ENCODE data around the gene RAD23B.

Gene RAD23B

DNA sequence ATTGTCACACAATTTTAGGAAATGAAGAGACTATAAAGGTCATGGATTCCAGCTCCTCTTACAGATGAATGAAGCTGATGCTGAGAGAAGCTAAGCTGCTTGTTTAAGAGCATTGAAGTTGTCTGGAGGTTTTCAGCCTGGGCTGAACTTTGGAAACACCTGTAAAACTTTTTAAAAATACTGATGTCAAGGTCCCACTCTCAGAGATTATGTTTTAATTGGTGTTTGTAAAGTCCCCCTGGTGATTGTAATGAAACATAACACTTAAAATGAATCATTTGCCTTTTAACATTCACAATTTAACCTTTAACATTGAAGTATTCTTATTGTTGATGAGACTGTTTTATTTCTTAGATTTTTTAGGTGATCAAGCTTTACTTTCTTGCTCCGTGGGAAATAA lies 16.4 kb downstream of the RAD23B start:
- Mint-ChIP-seq H3K4me3 (no peak overlapping the region), H3K36me3 (peaks cover 6% of the 10 kb centered on the region), H3K27me3 (no peaks in the 10 kb centered on the region), H3K27ac (peak overlapping the region; percentile 35), H3K9me3 (no peaks in the 10 kb centered on the region), H3K4me1 (peaks cover 57% of the 10 kb centered on the region)

DNA sequence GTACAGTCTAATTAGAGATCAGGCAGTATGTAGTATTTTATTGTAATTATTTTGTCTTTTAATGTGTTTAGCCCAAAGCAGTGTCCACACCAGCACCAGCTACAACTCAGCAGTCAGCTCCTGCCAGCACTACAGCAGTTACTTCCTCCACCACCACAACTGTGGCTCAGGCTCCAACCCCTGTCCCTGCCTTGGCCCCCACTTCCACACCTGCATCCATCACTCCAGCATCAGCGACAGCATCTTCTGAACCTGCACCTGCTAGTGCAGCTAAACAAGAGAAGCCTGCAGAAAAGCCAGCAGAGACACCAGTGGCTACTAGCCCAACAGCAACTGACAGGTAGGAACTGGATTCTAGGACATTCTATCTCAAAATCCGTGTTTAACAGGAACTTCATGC lies 23.2 kb downstream of the RAD23B start:
- Mint-ChIP-seq H3K4me1 (peaks cover 47% of the 10 kb centered on the region), H3K9me3 (no peaks in the 10 kb centered on the region), H3K4me3 (no peak overlapping the region), H3K27me3 (no peaks in the 10 kb centered on the region), H3K27ac (no peak overlapping the region), H3K36me3 (peaks cover 21% of the 10 kb centered on the region)

DNA sequence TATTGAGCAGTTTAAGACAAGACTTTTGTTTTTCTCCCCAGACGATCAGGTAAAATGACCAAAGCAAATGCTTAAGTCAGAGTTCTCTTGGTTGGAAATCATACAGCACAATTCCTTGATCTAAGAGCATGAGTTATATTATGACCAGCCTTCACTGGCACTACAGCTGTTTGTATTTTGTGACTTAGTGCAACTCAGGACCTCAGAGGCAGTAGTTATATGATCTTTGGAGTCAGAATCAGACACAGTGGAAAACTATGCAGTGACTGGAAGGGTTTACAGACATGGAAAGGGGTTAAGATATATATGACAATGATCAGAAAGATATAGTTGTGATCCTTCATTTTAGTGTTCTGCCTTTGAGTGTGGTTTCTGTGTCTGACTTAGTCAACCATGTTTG lies 24.3 kb downstream of the RAD23B start:
- H3K9me3 Mint-ChIP-seq = no peaks in the 10 kb centered on the region
- H3K36me3 Mint-ChIP-seq = peaks cover 24% of the 10 kb centered on the region
- H3K27me3 Mint-ChIP-seq = no peaks in the 10 kb centered on the region
- H3K4me3 Mint-ChIP-seq = no peak overlapping the region
- no peak overlapping the region for H3K27ac Mint-ChIP-seq
- H3K4me1 Mint-ChIP-seq = peaks cover 52% of the 10 kb centered on the region

DNA sequence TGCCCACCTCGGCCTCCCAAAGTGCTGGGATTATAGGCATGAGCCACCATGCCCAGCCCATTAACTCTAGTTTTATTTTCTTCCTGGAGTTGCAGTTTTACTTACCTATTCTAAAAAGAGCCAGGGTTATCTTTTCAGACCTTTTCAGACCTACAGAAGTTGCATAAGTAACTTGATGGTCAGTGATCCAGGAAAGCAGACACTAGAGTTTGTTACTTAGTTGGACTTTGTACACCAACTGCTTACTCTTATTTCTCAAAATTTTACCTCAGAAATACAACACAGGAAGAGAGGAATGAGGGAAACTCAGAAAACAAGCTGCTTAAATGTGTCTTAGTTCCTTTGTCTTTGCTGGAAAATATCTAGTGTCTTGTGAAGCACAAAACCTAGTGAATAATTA lies 25.4 kb downstream of the RAD23B start:
- Mint-ChIP-seq H3K4me1 (peaks cover 64% of the 10 kb centered on the region), H3K36me3 (peaks cover 31% of the 10 kb centered on the region), H3K27me3 (no peaks in the 10 kb centered on the region), H3K9me3 (no peaks in the 10 kb centered on the region), H3K27ac (no peak overlapping the region), H3K4me3 (no peak overlapping the region)

DNA sequence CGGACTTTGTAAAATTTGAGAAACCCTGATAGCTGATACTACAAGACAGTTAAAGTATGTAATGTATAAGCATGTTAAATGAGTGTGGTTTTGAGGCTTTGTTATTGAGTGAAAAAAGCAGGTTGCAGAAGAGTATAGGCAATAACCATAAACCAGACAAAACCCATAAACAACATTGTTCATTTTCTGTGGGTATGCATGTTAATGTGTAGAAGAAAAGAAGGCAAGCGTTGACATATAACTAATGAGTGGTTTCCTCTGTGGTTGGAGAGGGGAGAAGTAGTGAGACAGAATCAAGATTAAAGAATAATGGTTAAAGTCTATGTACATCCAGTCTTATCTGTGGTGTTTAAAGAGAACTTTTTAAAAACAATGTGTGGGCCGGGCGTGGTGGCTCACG lies 26.2 kb downstream of the RAD23B start:
- Mint-ChIP-seq H3K27ac (peak overlapping the region; percentile 19), H3K9me3 (no peaks in the 10 kb centered on the region), H3K27me3 (no peaks in the 10 kb centered on the region), H3K4me1 (peaks cover 67% of the 10 kb centered on the region), H3K4me3 (peak overlapping the region; percentile 24), H3K36me3 (peaks cover 33% of the 10 kb centered on the region)

DNA sequence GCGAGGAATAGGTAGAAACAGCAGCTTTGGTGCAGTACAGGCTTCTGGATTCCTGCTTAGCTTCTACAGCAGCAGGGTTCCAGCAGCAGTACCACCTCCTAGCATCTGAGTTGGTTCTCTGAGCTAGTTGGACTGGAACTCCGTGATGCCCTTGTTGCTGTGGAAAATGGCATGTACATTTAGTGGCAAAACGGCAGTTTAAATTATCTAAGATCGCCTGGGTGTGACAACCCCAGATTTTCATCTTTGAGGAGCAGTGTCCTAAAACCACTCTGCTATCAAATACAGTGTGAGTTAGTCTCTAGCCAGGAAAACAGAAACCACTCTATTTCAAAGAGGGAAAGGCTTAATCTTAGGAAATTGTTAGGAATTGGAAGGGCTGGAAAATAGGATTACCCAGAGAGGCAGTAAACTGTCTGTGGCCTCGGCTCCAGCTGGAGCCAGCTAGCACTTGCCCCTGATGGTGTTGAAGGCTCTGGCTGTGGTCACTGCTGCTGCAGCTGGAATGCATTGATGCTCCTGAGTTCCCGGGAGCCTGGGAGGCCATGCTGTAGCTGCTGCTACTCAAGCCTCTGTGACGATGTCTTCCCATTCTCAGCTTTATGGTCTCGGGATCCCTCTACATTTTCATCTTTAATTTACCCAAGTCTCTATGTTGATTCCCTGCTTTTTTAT lies 29.4 kb downstream of the RAD23B start:
- Mint-ChIP-seq H3K9me3 (no peaks in the 10 kb centered on the region), H3K27me3 (no peaks in the 10 kb centered on the region), H3K4me3 (no peak overlapping the region), H3K4me1 (peaks cover 78% of the 10 kb centered on the region), H3K36me3 (peaks cover 40% of the 10 kb centered on the region), H3K27ac (no peak overlapping the region)

DNA sequence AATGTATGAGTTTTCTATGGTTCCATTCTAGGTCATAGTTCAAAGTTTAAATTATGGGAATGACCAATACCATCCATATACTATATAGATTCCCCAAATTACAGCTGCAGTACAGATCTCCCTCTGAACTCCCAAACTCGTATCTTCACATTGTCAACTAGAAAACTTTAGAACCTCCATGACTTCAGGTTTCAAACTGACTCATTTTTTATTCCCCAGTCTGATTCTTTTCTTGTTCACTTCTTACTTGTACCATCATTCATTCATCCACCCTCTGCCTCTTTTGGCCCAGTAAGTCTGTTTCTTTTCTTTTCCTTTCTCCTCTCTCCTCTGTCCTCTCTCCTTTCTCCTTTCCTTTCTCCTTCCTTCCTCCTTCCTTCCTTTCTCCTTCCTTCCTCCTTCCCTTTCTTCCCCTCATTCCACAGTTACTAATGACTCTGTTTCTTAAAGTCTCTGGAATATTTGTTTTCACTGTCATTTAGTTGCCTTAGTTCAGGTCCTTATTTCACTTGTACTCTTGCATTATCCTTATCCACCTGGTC lies 30.5 kb downstream of the RAD23B start:
- no peaks in the 10 kb centered on the region for H3K9me3 Mint-ChIP-seq
- H3K4me3 Mint-ChIP-seq = no peak overlapping the region
- peak overlapping the region; percentile 14 for H3K27ac Mint-ChIP-seq
- no peaks in the 10 kb centered on the region for H3K27me3 Mint-ChIP-seq
- peaks cover 42% of the 10 kb centered on the region for H3K36me3 Mint-ChIP-seq
- peaks cover 79% of the 10 kb centered on the region for H3K4me1 Mint-ChIP-seq

DNA sequence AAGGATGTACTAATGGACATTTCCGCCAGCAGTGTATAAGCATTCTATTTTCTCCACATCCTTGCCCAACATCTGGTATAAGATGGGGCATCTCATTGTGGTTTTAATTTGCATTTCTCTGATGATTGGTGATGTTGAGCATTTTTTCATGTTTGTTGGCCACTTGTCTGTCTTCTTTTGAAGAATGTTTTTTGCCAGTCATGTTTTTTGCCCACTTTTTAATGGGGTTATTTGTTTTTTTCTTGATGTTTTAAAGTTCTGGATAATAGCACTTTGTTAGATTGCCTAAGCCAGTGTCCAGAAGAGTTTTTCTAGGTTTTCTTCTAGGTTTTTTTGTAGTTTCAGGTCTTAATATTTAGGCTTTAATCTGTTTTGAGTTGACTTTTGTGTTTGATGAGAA lies 31.7 kb downstream of the RAD23B start:
- peaks cover 38% of the 10 kb centered on the region for H3K36me3 Mint-ChIP-seq
- no peaks in the 10 kb centered on the region for H3K27me3 Mint-ChIP-seq
- peak overlapping the region; percentile 57 for H3K27ac Mint-ChIP-seq
- peaks cover 69% of the 10 kb centered on the region for H3K4me1 Mint-ChIP-seq
- no peaks in the 10 kb centered on the region for H3K9me3 Mint-ChIP-seq
- no peak overlapping the region for H3K4me3 Mint-ChIP-seq

DNA sequence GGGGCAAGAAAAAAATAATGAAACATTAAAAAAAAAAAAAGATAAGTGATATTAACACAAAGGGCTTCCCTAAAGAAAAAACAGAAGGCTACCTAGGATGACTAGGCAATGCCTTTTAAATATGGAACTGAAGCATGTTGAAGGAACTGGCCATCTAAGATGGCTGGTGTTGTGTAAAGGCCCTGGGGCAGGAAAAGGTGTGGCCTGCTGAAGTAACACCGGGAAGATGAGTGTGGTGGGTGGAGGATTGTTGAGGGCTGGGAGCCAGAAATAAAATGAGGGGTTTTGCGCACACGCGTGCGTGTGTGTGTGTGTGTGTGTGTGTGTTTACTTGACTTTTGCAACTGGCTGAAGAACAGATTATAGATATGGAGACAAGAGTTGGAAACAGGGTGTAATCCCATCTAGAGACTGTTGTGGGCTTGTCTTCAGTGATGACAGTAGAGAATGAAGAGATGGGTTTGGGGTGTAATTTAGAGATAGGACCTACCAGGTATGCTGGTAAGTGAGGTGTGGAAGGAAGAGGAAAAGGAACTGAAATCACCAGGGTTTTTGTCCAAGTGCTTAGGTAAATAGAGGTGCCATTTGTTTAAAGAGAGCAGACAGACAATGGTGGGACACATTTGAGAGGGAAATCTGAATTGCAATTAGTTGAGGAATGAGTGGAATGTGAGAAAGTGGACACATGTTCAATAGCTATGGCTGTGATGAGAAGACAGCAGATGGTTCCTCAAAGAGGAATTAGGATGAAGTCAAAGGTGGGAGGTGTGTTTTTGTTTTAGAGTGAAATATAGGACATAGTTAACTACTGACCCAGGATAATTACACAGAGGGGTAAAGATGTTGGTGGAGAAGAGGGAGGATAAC lies 33.9 kb downstream of the RAD23B start:
- H3K27ac Mint-ChIP-seq = peak overlapping the region; percentile 80
- peaks cover 36% of the 10 kb centered on the region for H3K36me3 Mint-ChIP-seq
- H3K4me1 Mint-ChIP-seq = peaks cover 66% of the 10 kb centered on the region
- H3K4me3 Mint-ChIP-seq = no peak overlapping the region
- no peaks in the 10 kb centered on the region for H3K9me3 Mint-ChIP-seq
- H3K27me3 Mint-ChIP-seq = no peaks in the 10 kb centered on the region

DNA sequence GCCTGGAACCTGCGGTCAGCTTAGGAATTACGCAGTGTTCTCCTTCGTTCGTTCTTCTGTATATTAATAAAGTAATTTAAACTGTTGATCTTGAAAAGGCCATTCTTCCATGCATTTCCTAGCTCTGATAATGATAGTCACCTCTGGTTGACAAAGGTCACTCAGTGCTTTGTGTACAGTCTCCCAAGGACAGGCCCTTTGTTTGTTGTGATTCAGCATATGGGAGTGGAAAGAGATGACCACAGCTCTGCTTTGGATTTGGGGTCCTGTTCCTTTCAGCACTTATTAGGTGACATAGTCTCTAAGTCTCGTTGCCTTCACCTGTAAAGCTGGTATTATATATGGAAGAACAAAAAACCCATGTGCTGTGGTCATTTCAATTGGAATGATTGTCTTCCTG lies 39.6 kb downstream of the RAD23B start:
- Mint-ChIP-seq H3K4me3 (no peak overlapping the region), H3K27me3 (no peaks in the 10 kb centered on the region), H3K36me3 (peaks cover 41% of the 10 kb centered on the region), H3K4me1 (peaks cover 41% of the 10 kb centered on the region), H3K9me3 (no peaks in the 10 kb centered on the region), H3K27ac (no peak overlapping the region)

DNA sequence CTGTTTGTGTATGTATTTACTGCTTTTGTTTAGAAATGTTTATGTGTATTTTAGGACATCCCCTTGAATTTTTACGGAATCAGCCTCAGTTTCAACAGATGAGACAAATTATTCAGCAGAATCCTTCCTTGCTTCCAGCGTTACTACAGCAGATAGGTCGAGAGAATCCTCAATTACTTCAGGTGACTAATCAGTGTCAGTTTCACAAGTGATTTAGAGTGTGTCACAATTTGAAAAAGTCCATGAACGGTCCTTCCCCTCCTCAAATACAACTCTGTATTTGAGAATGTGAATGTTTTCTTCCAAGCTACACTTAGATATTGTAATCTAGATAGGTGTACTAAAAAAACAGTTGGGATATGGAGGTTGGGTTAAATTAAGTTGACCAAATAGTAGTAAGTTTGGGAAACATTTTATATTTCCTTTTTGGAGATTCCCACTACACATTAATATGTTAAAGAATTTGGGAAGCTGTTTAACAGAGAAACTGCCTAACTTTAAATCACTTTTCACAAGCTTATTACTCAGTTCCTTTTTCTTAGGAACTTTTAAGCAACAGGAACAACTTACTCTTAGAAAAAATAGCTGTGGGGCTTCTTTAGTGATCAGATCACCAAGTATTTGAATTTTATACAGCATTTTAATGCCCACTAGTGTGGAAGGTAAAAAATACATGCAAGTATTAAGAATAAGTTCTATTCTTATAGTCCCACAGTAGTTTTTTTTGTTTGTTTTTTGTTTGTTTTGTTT lies 40.9 kb downstream of the RAD23B start:
- H3K36me3 Mint-ChIP-seq = peaks cover 41% of the 10 kb centered on the region

DNA sequence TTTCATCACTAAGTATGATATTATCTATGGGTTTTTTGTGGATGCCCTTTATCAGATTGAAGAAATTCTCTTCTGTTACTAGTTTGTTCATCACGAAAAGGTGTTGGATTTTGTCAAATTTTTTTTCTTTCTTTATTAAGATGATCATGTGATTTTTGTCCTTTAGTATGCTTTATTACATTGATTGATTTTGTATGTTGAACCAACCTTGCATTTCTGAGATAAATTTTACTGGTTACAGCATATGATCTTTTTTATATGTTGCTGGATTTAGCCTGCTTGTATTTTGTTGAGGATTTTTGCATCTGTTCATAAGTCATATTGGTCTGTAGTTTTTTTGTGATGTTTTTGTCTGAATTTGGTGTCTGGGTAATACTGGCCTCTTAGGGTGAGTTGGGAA lies 42.8 kb downstream of the RAD23B start:
- Mint-ChIP-seq H3K27ac (no peak overlapping the region), H3K36me3 (peaks cover 42% of the 10 kb centered on the region), H3K4me1 (peaks cover 28% of the 10 kb centered on the region), H3K4me3 (no peak overlapping the region), H3K9me3 (no peaks in the 10 kb centered on the region), H3K27me3 (no peaks in the 10 kb centered on the region)

More for the DNA sequence above, 40.9 kb downstream of the RAD23B start:
- H3K4me3 Mint-ChIP-seq = no peak overlapping the region
- no peaks in the 10 kb centered on the region for H3K9me3 Mint-ChIP-seq
- no peak overlapping the region for H3K27ac Mint-ChIP-seq
- H3K27me3 Mint-ChIP-seq = no peaks in the 10 kb centered on the region
- peaks cover 32% of the 10 kb centered on the region for H3K4me1 Mint-ChIP-seq

DNA sequence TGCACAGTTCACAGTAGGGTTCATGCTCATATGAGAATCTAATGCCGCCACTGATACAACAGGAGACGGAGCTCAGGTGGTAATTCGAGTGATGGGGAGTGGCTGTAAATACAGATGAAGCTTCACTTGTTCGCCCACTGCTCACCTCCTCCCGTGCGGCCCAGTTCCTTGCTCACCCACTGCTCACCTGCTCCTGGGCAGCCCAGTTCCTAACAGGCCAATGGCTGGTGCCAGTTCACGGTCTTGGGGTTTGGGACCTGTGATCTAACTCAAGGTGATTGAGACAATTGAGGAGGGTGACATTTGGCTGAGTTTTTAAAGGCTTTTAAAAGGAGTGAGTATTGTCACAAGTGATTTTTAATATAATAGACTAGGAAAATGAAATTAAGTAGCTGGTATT lies 45.4 kb downstream of the RAD23B start:
- Mint-ChIP-seq H3K4me3 (no peak overlapping the region), H3K9me3 (no peaks in the 10 kb centered on the region), H3K4me1 (peaks cover 25% of the 10 kb centered on the region), H3K36me3 (peaks cover 51% of the 10 kb centered on the region), H3K27ac (peak overlapping the region; percentile 30), H3K27me3 (no peaks in the 10 kb centered on the region)

DNA sequence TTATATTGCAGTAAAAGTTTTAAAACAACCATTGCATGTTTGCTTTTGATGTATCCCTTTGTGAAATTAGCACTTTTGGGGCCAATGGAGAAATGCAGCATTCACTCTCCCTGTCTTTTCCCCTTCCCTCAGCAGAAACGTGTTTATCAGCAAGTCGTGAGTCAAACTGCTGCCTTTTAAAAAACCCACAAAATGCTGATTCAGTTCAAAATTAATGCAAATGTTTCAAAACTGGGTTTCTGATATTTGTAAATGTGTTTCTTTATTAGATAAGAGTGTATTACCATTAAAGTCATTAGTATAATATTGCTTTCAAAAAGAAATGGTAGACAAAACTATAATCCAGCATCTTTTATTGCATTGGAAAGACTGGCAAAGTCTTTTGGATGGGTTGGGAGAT lies 47.3 kb downstream of the RAD23B start:
- H3K4me1 Mint-ChIP-seq = peaks cover 16% of the 10 kb centered on the region
- H3K27me3 Mint-ChIP-seq = no peaks in the 10 kb centered on the region
- H3K4me3 Mint-ChIP-seq = no peak overlapping the region
- no peaks in the 10 kb centered on the region for H3K9me3 Mint-ChIP-seq
- peaks cover 43% of the 10 kb centered on the region for H3K36me3 Mint-ChIP-seq
- no peak overlapping the region for H3K27ac Mint-ChIP-seq

DNA sequence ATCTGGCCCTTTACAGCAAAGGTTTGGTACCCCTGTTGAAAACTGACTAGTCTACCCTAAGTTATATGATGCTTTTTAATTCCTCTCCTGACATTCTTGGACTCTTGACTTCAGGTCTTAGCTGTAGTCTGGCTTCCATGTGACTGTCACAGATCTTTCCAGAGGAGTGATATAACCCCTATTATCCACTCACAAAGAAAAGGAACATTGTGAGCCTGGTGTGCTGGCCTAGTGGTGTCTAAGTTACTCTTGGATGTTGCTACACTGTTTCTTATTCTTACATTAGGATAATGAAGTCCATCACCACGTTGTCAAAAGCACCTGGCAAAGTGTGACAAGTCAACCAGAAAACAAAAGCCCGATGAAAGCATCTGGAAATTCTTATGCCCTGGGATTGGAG lies 49.8 kb downstream of the RAD23B start:
- Mint-ChIP-seq H3K4me1 (no peaks in the 10 kb centered on the region), H3K9me3 (no peaks in the 10 kb centered on the region), H3K4me3 (no peak overlapping the region), H3K27ac (peak overlapping the region; percentile 19), H3K36me3 (peaks cover 23% of the 10 kb centered on the region), H3K27me3 (no peaks in the 10 kb centered on the region)
